HG02678 (cell line): ENCODE results near the gene TTC36.
A peak's percentile ranks its signal among the peaks of the same experiment; 100 is the strongest.
"Not testable (repeated sequence)": the region's sequence is repeated elsewhere in the genome, so short reads cannot be mapped to it uniquely, and the experiment has no call there.

Experiments
- ATAC-seq: cut with Tn5 transposase; IDR thresholded peaks from one replicate; pipeline ENCODE4 v1.9.1; 2021; ENCODE audit warnings: mild to moderate bottlenecking, moderate library complexity; ENCODE audit not compliant: unreplicated experiment

TTC36 gene, protein sequence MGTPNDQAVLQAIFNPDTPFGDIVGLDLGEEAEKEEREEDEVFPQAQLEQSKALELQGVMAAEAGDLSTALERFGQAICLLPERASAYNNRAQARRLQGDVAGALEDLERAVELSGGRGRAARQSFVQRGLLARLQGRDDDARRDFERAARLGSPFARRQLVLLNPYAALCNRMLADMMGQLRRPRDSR

DNA sequence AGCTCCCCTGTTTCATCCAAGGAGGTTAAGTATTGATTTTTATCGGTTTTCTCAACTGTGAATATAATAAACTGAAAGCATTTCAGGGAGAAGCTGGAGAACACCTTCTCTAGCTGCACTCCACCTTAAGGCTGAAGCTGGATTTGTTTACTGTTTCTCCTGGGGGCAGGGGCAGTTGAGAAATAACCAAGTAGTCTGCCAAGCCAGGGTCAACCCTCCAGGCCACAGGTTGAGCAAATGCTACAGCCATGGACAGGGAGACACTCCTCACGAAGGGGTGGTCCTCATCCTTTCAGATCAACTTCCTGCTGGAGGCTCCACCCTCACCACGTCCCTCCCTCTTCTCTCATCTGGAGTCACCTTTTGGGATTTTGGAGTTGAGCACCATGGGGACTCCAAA is at the start of gene TTC36:
Gene TTC36, plus strand, starts transcription at position 366 of the 400 bp plus-strand sequence. Its CDS starts 21 bp downstream, at position 387.
- ATAC-seq: no peak

DNA sequence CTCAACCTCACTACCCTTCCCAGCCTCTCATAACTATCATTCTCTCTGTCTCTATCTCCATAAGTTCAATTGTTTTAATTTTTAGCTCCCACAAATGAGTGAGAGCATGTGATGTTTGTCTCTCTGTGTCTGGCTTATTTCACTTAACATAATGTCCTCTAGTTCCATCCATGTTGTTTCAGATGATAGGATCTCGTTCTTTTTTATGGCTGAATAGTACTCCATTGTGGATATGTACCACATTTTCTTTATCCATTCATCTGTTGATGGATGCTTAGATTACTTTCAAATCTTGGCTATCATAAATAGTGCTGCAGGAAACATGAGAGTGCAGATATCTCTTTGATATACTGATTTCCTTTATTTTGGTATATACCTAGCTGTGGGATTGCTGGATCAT is 46.0 kb upstream of the TTC36 start:
- not testable (repeated sequence) for ATAC-seq

- no peak for ATAC-seq
Measured at GRCh38 chr11:118484405-118484804, 42.9 kb upstream of the TTC36 start.

DNA sequence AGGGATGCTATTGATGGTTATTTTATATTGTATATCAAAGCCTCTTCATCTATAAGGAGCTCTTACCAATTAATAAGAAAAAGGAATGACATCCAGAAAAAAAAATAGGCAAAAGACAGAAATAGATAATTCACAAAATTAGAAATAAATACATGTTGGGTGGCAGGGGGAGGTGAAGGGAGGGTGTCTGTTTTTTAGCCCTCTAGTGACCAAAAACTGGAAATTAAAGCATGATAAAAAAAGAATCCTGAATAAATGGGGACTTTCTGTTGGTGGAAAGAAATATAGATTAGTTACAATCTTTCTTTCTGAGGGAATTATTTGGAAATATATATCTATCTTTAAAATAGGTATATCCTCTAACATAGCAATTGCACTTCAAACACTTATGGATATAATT is 42.0 kb upstream of the TTC36 start:
- ATAC-seq: no peak

- ATAC-seq: no peak
Measured at GRCh38 chr11:118488480-118489109, 38.7 kb upstream of the TTC36 start.

DNA sequence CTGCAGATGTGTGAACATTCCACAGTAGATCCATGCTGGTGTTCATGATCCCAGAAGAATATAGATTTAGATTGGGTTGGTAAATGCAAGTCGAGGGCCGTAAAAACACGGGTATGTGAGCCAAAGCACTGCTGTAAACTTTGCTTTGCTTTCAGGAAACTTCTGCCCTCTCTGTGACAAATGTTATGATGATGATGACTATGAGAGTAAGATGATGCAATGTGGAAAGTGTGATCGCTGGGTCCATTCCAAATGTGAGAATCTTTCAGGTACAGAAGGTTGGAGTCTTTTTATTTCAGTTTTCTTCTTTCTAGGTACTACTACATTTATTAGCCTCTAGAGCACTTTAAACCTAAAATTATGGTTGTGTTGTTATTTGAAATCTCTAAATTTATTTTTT is 36.2 kb upstream of the TTC36 start:
- no peak for ATAC-seq

DNA sequence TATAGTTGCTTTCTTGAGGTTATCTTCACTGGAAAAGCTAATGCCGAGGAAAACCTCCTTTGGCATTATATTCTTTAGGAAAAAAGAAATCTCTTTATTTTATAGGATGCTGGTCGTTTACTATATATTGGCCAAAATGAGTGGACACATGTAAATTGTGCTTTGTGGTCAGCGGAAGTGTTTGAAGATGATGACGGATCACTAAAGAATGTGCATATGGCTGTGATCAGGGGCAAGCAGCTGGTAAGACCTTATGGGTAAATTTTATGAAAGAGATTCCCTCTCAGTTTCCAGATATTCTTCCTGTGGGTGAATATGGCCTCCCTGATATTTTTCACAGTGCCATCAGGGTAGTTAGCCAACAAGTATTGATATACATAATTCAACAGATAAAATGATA is 29.4 kb upstream of the TTC36 start:
- ATAC-seq: no peak

DNA sequence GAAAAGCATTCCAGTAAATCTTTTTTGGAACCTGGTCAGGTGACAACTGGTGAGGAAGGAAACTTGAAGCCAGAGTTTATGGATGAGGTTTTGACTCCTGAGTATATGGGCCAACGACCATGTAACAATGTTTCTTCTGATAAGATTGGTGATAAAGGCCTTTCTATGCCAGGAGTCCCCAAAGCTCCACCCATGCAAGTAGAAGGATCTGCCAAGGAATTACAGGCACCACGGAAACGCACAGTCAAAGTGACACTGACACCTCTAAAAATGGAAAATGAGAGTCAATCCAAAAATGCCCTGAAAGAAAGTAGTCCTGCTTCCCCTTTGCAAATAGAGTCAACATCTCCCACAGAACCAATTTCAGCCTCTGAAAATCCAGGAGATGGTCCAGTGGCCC is 24.1 kb upstream of the TTC36 start:
- ATAC-seq: no peak

DNA sequence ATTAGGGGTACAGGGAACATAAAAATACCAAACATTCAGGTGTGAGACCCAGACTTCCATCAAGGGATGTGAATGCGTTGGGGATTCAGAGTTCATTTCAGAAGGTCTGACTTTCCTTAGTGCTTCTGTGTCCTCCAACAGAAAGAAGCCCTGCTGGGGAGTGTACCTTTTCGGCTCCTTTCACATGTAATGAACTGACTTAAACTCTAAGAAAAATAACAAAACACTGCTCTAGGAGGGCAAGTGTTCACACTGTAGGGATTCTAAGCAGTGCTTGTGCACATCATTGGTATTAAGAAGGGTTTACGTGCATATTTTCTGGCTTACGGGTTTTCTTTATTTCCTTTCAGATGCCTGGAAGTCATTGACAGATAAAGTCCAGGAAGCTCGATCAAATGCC is 15.7 kb upstream of the TTC36 start:
- ATAC-seq: no peak

DNA sequence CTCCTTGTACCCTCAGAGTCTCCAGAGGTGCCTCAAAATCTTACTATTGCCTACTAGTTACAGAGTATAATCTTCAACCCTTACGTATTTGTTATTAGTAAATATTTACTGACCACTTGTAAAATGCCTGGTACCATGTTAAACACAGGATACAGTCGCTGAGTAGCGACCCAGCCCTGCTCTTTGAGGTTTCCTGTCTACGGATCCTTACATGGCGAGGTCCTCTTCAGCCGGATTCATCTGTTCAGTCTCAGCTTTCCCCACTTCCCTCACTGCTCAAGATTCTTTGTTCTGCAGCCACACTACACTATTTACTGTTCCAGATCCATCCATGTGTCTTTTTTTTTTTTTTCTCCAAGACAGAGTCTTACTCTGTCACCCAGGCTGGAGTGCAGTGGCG is 13.2 kb upstream of the TTC36 start:
- ATAC-seq: no peak

- no peak for ATAC-seq
Measured at GRCh38 chr11:118519549-118519948, 7.7 kb upstream of the TTC36 start.

DNA sequence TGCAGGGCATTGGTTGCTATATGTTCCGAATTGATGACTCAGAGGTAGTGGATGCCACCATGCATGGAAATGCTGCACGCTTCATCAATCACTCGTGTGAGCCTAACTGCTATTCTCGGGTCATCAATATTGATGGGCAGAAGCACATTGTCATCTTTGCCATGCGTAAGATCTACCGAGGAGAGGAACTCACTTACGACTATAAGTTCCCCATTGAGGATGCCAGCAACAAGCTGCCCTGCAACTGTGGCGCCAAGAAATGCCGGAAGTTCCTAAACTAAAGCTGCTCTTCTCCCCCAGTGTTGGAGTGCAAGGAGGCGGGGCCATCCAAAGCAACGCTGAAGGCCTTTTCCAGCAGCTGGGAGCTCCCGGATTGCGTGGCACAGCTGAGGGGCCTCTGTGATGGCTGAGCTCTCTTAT is 5.4 kb upstream of the TTC36 start:
- no peak for ATAC-seq

GRCh38 chr11:118522571-118523072 is 4.7 kb upstream of the TTC36 start:
- ATAC-seq: no peak

DNA sequence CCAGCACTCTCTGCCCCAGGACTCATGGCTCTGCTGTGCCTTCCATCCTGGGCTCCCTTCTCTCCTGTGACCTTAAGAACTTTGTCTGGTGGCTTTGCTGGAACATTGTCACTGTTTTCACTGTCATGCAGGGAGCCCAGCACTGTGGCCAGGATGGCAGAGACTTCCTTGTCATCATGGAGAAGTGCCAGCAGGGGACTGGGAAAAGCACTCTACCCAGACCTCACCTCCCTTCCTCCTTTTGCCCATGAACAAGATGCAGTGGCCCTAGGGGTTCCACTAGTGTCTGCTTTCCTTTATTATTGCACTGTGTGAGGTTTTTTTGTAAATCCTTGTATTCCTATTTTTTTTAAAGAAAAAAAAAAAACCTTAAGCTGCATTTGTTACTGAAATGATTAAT is 2.9 kb upstream of the TTC36 start:
- ATAC-seq: no peak

DNA sequence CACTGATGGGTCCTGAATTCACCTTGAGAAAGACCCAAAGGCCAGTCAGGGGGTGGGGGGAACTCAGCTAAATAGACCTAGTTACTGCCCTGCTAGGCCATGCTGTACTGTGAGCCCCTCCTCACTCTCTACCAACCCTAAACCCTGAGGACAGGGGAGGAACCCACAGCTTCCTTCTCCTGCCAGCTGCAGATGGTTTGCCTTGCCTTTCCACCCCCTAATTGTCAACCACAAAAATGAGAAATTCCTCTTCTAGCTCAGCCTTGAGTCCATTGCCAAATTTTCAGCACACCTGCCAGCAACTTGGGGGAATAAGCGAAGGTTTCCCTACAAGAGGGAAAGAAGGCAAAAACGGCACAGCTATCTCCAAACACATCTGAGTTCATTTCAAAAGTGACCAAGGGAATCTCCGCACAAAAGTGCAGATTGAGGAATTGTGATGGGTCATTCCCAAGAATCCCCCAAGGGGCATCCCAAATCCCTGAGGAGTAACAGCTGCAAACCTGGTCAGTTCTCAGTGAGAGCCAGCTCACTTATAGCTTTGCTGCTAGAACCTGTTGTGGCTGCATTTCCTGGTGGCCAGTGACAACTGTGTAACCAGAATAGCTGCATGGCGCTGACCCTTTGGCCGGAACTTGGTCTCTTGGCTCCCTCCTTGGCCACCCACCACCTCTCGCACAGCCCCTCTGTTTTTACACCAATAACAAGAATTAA is 2.4 kb upstream of the TTC36 start:
- ATAC-seq: no peak

DNA sequence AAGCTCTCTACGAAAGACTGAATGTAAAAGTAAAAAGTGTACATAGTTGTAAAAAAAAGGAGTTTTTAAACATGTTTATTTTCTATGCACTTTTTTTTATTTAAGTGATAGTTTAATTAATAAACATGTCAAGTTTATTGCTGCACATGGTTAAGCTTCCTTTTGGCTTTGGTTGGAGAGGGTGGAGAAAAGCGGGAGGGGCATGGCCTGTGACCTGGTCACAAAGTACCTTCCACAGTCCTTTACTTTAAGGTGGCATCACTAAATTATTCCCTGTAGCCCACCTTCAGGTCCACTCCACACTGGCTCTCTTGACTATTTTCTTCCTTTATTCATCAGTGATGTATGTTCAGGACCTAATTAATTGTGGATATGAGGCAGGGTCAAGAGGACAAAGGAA is 586 bp upstream of the TTC36 start:
- no peak for ATAC-seq

DNA sequence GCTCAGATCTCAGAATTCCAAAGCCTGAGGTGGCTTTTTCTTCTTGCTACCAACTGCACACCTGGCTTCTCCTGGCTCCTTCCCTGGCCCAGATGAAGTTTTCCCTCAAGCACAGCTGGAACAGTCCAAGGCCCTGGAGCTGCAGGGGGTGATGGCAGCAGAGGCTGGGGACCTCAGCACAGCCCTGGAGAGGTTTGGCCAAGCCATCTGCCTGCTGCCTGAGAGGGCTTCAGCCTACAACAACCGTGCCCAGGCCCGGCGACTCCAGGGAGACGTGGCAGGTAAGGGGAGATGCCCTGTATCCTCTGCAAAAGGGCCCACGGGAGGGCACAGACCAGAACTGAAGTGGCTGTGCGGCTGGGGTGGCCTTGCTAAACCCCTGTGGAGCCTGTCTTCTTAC is 1.2 kb downstream of the TTC36 start:
- no peak for ATAC-seq

- no peak for ATAC-seq
Measured at GRCh38 chr11:118529584-118530175, 2.4 kb downstream of the TTC36 start.

DNA sequence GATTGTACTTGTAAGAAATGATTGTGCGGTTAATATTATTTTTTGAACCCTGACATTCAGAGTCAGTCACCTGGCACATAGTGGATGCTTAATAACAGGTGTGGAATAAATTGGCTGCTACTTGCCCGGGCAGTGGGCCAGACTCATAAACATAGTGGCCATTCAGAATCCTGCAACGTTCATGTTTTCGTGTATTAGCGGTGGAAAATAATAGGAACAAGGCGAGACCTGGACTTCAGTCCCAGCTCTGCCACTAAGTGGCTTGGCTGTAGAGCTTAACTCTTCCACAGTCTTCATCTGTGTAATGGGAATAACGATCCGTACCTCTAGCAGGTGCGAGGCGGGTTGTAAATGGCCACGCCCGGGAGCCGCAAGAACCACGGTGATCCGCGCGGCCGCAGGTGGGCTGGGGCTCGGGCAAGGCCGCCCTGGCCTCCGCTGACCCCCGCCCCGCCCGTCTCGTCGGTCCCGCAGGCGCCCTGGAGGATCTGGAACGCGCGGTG is 3.0 kb downstream of the TTC36 start:
- ATAC-seq: no peak

DNA sequence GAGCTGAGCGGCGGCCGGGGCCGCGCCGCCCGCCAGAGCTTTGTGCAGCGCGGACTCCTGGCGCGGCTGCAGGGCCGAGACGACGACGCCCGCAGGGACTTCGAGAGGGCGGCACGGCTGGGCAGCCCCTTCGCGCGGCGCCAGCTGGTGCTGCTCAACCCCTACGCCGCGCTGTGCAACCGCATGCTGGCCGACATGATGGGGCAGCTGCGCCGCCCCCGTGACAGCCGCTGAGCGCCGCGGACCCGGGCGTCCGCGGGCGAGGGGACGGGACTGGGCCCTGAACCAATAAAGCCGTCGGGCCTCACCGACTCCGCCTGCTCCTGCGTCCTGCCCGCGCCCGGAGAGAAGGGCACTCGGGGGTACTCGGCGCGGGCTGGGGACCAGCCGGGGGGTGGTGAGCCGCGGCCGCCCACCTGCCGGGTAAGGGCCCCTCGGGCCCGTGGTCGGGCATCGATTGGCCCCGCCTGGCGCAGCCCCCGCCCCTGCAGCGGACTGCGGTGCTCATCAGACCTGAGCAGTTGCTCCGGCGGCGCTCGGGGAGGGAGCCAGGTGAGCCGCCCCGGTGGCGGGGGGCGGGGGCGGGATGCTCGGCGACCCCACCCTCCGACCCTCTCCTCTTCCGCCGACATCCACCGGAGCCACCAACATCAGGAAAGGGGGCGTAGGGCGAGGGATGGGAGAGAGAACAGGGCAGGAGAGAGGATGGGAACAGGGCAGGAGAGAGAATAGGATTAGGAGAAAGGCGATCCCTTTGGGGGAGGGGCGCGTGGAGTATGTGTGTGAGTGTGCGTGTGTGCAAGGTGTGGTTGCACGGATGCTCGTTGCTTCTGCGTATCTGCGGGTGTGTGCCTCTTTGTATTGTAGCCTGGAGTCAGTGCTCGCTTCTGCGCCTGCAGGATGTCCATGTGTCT is 3.7 kb downstream of the TTC36 start, which contains the start of gene TMEM25:
Gene TMEM25, plus strand, starts transcription at position 510 of the 914 bp plus-strand sequence. CDS start 610 bp downstream, outside the sequence.
- peak; percentile 70 for ATAC-seq
